NOMO-1 treated with dmso at 0.1 percent for 144 hours (cell line): ENCODE results near the gene PAX2.

Source experiments
- DNase-seq: peaks from one replicate; lab custom pipeline; 2025; ENCODE audit not compliant: unreplicated experiment; lab: John Stamatoyannopoulos, UW

The PAX2 gene

GRCh38 chr10:100811752-100812750, 66.7 kb downstream of the PAX2 start:
- DNase-seq, result no peak

DNA sequence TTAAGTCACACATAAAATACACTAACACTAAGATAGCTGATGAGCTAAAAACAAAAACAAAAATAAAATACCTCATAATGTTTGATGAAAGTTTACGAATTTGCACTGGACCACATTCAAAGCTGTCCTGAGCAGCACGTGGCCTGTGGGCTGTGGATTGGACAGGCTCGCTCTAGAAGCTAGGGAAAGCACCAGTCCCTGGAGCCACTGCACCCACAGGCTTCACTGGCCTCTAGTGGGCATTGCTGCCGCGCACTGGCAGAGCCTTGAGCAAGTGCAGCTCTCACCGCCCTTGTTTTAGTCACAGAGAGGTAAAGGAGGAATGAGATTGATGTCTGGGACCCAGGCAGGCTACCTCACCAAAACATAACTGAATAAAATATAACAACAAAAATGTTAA, 67.6 kb downstream of the PAX2 start:
- no peak for DNase-seq

DNA sequence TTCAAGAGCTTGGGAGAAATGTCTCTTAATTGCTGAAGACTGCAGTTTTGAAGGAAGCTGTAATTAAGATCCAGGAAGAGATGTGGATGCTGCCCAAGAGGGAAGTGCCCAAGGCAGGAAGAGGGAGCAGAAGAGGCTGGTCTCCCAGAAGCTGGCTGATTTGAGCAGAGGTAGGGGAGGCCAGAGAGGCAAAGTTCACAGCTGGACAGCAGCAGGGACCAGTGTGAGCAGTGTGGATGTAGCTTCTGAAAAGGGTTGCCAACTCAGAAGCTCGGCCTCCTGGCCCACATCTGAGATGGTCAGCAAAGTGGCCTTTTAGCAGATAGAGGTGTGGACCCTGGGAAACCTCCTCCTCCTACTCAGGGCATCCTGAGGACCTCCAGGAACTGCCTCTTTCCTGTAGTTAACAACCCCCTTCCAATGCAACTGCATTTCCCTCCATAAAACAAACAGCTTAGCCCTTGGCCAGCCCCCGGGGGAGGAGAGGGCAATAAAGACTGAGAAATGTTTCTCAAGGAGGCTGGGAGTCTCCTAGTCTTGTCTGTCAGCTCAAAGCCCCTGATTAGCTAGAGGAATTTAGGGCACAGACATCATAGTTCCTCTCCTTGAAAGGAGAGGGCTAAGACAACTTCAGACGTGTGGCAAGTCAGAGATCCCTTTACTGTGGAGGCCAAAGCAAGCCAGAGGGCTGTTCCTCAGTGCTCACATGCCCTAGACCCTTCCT, 69.5 kb downstream of the PAX2 start:
- no peak for DNase-seq

- DNase-seq, result no peak
Observed at GRCh38 chr10:100816671-100817070, 71.3 kb downstream of the PAX2 start.

DNA sequence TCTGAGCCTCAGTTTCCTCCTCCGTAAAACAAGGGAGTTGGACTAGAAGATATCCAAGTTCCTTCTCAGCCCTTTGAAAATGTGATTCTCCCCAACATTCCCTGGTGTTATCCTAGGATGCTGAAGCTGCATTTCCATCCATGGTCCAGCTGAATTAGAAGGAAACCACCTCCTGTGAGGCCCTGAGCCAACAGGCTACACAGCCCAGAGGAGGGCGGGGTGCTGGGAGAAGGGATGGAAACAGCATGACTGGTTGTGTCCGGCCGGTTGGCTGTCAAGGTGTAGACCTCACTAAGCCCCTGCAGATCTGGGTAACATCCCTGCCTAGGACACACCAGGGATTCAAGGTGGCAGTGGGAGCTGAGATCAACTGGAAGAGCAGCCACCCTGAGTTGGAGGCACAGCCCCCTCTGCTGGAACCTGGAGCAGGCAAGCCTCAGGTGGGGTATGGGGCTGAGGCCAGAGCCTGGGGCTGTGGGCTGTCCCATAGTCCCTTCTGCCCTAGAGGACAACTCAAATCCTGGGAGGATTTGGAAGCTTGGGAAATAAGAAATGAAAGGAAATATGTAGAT, 72.0 kb downstream of the PAX2 start:
- no peak for DNase-seq

GRCh38 chr10:100819424-100819823, 74.0 kb downstream of the PAX2 start:
- DNase-seq, result no peak

DNA sequence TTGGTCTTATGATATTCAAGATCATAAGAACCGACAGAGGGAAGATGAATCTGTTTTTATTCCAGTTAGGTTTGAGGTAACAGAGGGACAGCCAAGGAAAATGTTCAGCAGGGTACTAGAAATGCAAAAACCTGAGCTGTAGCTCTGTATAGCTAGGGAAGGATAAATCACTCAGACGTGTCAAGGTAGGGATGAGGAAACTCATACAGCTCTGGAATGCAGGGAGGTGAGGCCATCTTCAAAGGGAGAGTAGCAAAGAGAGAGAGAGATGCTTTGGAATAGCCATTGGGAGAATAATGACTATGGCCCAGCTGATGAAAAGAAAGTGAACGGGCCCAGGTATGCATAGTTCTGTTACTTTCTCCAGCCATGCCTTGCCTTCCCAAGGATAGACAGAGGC, 77.8 kb downstream of the PAX2 start:
- DNase-seq, result no peak

- DNase-seq, result no peak
Observed at GRCh38 chr10:100824886-100825285, 79.5 kb downstream of the PAX2 start.

GRCh38 chr10:100825325-100825875, 80.0 kb downstream of the PAX2 start:
- DNase-seq, result no peak

DNA sequence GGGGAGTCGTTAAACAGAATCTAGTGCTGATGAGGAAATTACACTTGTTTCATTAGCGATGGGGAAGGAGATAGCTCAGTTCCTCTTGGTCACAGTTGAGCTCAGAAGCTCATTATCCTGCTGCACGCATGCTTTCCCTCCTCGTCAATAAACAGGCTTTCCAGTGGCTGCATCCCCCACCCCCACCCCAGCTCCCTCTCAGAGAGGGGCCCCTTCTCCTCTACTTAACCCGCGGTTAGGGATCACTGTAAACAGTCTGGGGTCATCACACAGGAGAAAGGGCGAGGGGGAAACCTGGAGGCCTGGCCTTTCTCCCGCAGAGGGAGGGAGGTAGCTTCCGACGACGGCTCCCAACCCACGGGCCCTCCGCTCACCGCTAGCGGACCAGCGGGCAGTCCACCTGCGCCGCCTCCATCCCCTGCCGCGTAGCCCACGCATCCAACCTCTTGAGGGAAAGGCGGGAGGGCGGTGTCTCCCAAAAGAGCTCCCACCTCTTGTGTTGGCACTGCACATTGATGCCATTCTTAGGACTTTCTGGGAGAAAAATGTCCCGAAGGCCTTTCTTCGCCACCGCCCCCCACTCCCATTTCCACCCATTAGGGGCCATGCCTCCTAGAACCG, 80.8 kb downstream of the PAX2 start:
- DNase-seq, result peak; percentile 32

DNA sequence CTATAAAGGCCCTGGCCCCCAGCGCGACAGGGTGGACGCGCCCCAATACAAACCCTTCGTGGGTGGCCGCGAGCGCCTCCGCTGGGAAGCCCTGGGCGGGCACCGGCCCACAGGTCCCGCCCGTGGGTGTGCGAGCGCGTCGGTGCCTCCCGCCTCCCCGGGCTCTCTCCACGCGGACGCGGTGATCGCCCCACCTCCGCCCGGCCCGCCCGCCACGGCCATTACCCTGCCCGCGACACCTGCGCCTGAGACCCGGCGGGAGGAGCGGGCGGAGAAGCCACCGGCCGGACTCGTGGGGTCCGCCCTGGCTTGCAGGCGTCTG, 81.2 kb downstream of the PAX2 start:
- no peak for DNase-seq

DNA sequence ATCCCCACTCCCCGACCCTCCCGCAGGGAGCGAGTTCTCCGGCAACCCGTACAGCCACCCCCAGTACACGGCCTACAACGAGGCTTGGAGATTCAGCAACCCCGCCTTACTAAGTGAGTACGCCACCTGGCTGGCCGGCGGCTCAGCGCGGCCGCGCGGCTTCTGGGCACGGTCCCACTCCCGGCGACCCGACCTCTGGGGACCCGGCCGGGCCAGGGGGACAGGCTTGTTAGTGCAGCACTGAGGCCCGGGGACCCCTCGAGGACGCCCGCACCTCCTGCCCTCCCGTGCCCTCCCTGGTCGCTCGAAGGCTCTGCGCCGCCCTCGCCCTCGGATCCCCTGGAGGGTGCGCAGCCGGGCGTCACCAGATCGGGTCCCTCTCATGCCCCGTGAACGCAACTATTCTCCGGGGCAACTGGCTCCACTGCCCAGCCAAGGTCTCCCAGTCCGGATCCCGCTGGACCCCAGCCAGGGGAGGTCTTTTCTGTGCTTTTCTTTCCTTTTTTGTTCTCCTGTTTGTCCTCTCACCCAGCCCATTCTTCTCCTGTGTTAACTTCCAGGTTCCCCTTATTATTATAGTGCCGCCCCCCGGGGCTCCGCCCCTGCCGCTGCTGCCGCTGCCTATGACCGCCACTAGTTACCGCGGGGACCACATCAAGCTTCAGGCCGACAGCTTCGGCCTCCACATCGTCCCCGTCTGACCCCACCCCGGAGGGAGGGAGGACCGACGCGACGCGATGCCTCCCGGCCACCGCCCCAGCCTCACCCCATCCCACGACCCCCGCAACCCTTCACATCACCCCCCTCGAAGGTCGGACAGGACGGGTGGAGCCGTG, 81.8 kb downstream of the PAX2 start:
- DNase-seq, result peak; percentile 53

DNA sequence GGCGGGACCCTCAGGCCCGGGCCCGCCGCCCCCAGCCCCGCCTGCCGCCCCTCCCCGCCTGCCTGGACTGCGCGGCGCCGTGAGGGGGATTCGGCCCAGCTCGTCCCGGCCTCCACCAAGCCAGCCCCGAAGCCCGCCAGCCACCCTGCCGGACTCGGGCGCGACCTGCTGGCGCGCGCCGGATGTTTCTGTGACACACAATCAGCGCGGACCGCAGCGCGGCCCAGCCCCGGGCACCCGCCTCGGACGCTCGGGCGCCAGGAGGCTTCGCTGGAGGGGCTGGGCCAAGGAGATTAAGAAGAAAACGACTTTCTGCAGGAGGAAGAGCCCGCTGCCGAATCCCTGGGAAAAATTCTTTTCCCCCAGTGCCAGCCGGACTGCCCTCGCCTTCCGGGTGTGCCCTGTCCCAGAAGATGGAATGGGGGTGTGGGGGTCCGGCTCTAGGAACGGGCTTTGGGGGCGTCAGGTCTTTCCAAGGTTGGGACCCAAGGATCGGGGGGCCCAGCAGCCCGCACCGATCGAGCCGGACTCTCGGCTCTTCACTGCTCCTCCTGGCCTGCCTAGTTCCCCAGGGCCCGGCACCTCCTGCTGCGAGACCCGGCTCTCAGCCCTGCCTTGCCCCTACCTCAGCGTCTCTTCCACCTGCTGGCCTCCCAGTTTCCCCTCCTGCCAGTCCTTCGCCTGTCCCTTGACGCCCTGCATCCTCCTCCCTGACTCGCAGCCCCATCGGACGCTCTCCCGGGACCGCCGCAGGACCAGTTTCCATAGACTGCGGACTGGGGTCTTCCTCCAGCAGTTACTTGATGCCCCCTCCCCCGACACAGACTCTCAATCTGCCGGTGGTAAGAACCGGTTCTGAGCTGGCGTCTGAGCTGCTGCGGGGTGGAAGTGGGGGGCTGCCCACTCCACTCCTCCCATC, 82.7 kb downstream of the PAX2 start:
- no peak for DNase-seq

DNA sequence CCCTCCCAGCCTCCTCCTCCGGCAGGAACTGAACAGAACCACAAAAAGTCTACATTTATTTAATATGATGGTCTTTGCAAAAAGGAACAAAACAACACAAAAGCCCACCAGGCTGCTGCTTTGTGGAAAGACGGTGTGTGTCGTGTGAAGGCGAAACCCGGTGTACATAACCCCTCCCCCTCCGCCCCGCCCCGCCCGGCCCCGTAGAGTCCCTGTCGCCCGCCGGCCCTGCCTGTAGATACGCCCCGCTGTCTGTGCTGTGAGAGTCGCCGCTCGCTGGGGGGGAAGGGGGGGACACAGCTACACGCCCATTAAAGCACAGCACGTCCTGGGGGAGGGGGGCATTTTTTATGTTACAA, 83.3 kb downstream of the PAX2 start:
- DNase-seq, result no peak

DNA sequence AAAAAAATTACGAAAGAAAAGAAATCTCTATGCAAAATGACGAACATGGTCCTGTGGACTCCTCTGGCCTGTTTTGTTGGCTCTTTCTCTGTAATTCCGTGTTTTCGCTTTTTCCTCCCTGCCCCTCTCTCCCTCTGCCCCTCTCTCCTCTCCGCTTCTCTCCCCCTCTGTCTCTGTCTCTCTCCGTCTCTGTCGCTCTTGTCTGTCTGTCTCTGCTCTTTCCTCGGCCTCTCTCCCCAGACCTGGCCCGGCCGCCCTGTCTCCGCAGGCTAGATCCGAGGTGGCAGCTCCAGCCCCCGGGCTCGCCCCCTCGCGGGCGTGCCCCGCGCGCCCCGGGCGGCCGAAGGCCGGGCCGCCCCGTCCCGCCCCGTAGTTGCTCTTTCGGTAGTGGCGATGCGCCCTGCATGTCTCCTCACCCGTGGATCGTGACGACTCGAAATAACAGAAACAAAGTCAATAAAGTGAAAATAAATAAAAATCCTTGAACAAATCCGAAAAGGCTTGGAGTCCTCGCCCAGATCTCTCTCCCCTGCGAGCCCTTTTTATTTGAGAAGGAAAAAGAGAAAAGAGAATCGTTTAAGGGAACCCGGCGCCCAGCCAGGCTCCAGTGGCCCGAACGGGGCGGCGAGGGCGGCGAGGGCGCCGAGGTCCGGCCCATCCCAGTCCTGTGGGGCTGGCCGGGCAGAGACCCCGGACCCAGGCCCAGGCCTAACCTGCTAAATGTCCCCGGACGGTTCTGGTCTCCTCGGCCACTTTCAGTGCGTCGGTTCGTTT, 83.9 kb downstream of the PAX2 start:
- DNase-seq, result no peak

DNA sequence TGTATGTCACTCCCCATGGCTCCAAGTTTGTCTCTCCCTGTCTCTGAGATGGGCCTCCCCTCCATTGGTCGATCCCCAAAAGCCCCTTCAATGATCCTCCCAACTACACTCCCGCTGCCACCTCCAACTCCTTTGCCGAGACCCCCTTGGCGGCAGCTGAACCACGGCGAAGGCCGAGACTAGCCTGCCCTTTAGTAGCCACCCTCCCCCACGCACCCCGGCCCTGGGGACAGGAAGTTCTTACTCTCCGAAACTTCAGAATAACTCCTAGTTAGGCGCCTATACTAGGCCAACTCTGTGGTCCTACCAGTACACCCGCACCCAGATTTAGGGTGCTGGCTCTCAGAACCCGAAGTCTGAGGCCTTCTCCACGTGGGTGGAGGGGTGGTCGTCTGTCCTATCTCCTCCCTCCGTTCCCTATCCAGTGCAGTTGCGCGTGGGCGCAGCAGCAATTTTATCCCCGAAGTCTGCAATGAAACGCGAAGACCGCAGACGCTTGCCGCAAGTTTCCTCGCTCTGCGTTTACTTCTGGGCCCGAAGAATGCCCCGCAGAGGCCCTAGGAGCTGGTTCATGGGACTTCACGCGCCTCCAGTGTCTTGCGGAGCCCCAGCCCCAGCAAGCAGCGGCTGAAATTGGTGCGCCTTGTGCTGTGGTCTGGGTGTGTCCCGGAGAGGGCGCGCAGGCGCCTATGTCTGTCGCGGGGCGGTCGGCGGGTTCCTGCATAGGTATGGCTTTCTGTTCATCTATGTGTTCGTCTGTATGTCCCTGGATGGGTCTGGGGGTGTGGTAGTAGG, 84.7 kb downstream of the PAX2 start:
- DNase-seq, result no peak

- no peak for DNase-seq
Observed at GRCh38 chr10:100830728-100831111, 85.3 kb downstream of the PAX2 start.

DNA sequence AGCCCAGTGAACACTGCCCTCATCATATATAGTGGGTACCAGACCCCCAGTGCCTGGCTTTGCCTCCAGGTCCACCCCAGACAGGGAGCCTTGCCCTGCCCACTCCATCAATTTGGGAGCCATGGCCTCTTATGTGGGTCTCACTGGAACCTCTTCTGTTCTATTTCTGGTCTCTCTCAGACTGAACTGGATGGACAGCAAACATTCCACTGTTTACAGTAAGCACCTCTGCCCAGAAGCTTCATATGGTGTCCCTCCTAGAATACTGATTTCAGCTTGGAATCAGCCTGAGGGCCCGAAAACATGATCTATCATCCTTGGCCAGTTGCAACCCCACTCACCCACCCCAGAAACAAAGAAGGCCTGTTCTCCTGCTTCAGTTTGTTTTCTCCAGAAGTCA, 86.4 kb downstream of the PAX2 start:
- no peak for DNase-seq
